NCI-H1436 (cell line): ENCODE measurements around the gene TRPM2.

Source experiments
- DNase-seq: peaks from one replicate; lab custom pipeline; 2025; lab: John Stamatoyannopoulos, UW

TRPM2 gene

GRCh38 chr21:44431300-44431699, 77.9 kb downstream of the TRPM2 start:
- no peak for DNase-seq

- DNase-seq = no peak
Observed at GRCh38 chr21:44432841-44433790, 79.7 kb downstream of the TRPM2 start.

DNA sequence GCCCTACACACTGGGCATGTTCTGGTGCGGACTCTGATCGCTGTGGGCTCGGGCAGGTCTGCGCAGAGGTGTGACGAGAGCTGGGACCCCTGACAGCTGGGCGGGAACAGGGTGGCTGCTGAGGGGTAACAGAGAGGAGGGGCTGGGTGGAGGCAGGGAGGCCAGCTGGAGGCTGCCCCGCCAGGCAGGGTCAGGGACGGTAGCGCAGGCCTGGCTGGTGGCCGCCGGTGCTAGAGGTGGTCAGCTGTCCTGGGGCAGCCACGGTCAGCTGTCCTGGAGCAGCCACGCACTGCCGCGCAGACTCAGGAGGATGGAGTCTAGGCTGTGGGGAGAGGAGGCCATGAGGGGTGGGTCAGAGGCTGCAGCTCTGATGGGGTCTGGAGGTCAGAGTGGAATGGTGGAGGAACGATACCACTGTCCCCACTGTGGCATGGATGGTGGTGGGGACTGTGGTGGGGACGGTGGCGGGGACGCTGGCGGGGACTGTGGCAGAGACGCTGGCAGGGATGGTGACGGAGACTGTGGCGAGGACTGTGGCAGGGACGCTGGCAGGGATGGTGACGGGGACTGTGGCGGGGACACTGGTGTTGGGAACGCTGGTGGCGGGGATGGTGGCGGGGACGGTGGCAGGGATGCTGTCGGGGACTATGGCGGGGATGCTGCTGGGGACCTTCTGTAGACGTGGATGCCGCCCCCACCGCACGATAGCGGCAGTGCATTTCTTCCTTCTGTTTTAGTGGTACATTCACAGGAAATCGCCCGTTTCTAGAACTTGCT, 80.6 kb downstream of the TRPM2 start:
- DNase-seq = no peak

DNA sequence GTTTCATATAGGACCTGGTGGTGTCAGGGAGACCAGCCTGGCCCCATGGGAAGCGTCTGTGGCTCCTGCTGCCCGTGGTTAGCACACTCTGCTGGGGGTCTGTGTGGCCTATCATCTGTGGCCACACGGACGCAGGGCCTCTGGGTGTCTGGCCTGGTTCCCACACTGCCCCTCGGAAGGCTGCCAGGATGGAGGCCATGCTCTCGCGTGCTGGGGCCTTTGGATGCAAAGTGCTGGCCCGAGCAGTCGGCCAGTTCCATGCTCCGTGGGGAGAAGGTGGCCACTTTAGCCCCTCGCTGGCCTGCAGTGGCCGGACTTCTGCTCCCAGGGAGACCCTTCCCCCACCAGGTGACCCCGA, 81.1 kb downstream of the TRPM2 start:
- no peak for DNase-seq

- DNase-seq = no peak
Observed at GRCh38 chr21:44434936-44435635, 81.7 kb downstream of the TRPM2 start.

DNA sequence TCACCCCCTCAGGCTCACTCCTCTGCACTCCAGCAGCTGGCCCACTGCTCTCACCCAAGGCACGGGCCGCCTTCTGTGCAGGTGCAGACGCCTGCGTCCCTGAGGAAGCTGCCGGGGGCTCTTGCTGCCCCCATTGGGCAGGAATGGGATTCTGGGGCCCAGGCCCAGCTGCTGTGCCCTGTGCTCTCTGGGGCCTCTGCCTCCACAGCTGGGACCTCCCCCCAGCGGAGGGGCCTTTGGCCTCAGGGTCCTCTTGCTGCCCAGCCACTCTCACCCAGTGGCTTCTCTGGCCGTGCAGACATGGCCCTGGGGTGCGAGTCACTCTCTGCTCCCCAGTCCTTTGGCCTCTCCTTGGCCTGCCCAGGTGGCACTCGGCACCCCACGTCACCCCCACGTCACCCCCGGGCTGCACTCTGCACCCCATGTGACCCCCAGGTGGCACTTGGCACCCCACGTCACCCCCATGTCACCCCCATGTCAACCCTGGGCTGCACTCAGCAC, 82.7 kb downstream of the TRPM2 start:
- no peak for DNase-seq

DNA sequence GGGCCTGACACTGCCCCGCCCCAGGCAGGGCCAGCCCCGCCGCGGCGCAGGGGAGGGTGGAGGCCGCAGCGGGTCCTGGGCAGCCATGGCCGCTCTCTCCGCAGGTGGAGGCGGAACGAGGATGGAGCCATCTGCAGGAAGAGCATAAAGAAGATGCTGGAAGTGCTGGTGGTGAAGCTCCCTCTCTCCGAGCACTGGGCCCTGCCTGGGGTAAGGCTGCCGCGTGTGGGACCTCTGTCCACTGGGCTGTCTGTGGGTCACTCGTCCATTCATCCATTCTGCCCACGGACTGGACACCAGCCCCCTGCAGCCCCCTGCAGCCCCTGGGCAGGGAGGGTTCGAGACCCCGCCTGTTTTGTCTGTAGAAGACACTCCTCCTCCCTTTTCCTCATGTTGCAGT, 83.5 kb downstream of the TRPM2 start:
- no peak for DNase-seq

DNA sequence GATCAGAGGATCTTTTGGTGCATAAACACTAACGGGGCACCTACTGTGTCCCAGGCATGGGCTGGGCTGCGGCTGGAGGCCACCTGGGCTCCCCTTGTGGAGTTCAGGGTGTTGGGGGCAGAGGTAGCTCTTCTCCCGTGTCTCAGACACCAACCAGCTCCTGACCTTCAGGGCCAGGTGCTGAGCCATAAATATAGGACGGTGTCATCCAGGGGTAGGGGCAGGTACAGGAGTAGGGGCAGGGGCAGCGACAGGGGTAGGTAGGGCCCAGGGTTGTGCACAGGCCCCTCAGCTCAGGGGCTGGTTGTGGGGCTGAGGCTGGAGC, 83.9 kb downstream of the TRPM2 start:
- no peak for DNase-seq

DNA sequence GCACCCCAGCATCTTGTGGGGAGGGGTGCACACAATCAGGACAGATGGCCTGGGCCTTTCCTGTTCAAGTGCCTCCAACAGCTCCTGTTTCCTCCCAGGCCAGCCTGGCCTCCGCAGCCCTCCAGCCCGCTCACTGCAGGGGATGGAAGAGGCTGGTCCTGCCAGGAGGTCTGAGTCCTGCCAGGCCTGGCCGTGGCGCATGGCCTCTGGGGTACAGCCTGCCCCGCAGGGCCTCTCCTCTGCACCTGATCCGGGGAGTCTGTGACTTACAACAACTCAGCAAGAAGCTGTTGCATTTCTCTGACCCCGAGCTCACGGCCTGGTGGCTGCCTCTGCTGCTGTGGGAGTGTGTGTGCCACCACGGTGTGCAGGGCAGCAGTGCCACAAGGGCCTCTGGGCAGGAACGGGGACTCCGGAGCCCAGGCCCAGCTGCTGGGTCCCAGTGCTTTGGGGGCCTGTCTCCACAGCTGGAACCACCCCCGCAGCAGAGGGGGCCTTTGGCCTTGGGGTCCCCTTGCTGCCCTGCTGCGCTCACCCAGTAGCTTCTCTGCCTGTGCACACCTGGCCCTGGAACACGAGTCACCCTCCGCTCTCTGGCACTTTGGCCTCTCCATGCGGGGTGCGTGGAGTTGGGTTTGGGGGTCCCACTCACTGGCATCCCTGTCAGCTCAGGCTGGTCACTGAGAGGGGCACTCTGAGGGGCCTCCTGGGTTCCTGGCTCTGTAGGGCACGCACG, 84.4 kb downstream of the TRPM2 start:
- DNase-seq = no peak

GRCh38 chr21:44438531-44439210, 85.2 kb downstream of the TRPM2 start:
- DNase-seq = no peak

GRCh38 chr21:44439211-44439600, 85.8 kb downstream of the TRPM2 start:
- DNase-seq = no peak

DNA sequence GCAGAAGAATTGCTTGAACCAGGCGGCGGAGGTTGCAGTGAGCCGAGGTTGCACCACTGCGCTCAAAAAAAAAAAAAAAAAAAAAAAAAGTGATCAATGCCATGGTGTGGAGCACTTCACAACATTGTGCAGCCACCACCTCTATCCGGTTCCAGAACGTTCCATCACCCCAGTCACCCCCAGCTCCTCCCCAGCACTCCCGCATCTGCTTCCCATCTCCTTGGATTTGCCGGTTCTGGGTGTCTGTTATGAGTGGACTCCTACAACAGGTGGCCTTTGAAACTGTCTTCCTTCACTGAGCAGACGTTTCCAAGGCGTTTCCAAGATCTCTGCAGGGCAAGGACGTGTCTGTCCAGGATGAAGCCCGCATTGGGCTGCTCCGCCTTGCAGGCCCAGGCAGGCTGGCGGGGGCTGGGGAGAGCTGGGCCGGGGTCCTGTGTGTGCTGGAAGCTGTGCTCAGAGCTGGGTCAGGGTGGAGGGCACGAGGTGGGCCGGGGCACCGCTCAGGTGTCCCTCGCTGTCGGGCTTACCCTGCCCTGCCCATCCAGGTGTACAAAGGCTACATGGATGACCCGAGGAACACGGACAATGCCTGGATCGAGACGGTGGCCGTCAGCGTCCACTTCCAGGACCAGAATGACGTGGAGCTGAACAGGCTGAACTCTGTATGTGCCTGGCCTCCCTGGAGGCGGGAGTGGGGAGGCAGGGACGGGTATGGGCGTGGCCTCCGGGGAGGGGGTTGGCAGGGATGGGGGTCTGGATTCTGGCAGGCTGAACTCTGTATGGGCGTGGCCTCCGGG, 87.0 kb downstream of the TRPM2 start:
- DNase-seq = no peak

DNA sequence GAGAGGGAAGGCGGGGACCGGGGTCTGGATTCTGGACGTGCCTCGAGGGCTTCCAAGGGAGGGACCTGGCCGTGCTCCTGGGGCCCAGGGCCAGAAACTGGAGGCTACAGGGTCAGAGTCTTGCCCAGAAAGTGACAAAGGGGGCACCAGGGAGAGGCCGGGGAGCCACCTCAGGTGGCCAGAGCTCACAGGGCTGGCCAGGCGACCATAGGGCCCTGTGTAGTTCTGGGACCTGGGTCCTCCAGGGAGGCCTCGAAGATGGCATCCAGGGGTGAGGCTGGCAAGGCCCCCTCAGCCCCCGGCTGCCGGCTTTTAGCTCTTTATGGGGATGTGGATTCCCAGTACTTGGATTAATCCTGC, 87.6 kb downstream of the TRPM2 start:
- no peak for DNase-seq

GRCh38 chr21:44441581-44442265, 88.3 kb downstream of the TRPM2 start:
- DNase-seq = no peak

DNA sequence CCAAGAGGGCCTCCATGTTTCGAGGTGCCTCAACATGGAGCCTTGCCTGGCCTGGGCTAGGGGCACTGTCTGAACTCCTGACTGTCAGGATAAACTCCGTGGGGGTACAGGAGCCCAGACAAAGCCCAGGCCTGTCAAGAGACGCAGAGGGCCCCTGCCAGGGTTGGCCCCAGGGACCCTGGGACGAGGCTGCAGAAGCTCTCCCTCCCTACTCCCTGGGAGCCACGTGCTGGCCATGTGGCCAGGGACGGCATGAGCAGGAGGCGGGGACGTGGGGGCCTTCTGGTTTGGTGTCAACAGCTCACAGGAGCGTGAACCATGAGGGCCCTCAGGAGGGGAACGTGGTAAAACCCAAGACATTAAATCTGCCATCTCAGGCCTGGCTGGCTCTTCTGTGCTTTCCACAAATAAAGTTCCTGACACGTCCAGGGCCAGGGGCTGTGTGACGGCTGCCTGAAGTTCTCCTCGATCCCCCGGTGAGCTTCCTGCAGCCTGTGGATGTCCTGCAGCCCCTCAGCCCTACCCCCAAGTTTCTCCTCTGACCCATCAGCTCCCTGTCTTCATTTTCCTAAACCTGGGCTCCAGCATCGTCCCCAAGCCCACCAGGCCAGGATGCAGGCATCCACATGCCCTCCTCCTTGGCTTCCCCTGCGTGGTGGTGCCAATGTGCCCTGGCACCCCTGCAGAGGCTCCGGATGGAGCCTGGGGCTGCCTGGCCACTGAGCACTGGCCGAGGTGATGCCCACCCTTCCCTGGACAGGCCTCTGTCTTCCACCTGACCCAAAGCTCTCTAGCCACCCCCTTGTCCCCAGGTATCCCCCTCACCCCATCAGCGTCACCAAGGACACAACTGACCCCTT, 89.1 kb downstream of the TRPM2 start:
- DNase-seq = no peak

- DNase-seq = no peak
Observed at GRCh38 chr21:44443291-44443890, 90.0 kb downstream of the TRPM2 start.

DNA sequence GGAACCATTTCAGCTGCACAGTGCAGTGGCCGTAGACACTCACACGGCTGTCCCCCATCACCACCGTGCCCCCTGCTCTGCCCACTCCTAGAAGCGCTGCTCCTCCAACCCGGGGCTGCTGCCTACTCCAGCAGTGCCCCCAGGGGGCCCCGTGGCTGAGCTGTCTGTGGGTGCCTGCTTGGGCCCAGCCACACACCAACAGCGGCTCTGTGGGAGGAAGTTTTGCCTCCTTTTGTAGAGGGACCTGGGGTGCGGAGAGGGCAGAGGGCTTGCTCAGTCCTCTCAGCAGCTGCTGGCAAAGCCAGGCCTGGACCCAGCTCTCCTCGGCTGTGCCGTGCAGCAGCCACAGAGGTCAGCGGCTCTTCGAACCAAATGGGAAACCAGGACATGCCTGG, 90.5 kb downstream of the TRPM2 start:
- no peak for DNase-seq

DNA sequence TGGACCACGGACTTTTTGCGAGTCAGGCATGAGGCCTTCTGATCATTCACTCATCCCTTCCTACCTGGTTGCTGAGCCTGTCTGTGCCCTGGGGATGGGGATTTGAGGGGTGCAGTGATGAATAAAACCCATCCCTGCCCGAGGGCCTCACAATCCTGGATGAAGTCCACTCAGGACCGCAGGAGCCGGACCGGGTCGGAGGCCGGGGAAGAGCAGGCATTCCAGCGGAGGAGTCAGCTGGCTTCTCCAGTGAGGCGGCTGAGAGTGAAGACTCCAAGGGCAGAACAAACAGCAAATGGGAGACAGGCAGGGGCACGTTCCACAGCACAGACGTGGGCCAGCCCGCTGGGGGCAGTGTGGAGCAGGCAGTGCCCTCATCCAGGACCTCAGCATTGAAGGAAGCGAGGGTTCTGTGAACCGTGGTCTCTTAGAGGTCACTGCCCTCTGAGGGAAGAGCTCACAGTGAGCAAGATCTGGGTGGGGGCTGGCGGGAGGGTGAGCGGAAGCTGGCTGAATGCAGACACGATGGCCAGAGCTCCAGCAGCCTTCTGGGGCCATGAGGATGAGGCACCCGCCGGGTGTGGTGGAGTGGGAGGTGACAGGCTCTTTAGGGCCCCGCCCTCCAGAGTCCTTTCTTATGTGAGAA, 91.0 kb downstream of the TRPM2 start:
- DNase-seq = no peak
